Central memory CD8-positive, alpha-beta T cell (primary cell): ENCODE results near the gene SNX10.

ENCODE experiments used
- ATAC-seq: fragments of 150-1000 bp; cut with Tn5 transposase; replicated peaks from 2 replicates; pipeline ENCODE4 v1.10.0; 2022; ENCODE audit warnings: mild to moderate bottlenecking, moderate FRiP score, moderate number of reproducible peaks; ENCODE audit not compliant: poor library complexity, severe bottlenecking; ENCODE audit errors: extremely low read depth
- DNase-seq, 2 donors: peaks; one replicate each; pipeline ENCODE4 v3.0.0; 2021; ENCODE audit warnings: low spot score in 2 of 2
- H3K27ac Mint-ChIP-seq: one replicate; pipeline ENCODE4 v1.8.0; 2022; ENCODE audit warnings: low read depth, mild to moderate bottlenecking, moderate library complexity, mixed read lengths
- H3K27me3 Mint-ChIP-seq: one replicate; pipeline ENCODE4 v1.8.0; 2022; ENCODE audit warnings: mixed read lengths
- H3K36me3 Mint-ChIP-seq: one replicate; pipeline ENCODE4 v1.8.0; 2022; ENCODE audit warnings: mild to moderate bottlenecking, moderate library complexity, mixed read lengths; ENCODE audit not compliant: insufficient read depth
- H3K4me1 Mint-ChIP-seq: one replicate; pipeline ENCODE4 v1.8.0; 2022; ENCODE audit warnings: mixed read lengths
- H3K4me3 Mint-ChIP-seq: one replicate; pipeline ENCODE4 v1.8.0; 2022; ENCODE audit warnings: mild to moderate bottlenecking, moderate library complexity, mixed read lengths
- H3K9me3 Mint-ChIP-seq: one replicate; pipeline ENCODE4 v1.8.0; 2022; ENCODE audit warnings: mixed read lengths

SNX10 gene

DNA sequence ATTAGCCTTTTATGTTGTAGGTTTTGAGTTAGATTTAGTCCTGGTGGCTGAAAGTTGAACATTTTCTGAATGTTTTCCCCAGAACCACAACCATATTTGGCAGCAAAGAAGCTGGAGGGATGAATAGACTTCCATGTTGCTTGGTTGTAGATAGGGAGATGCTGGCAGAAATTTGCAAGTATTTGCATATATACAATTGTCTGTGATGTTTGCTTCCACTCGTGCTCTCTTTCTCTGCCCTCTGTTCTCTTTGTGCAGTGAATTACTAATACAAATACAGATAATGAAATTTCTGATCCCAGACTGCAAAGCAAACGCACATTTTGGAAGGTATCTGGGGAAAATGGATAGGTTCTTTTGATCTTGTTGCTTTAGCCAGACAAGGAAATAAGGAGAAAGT is 96.1 kb downstream of the SNX10 start:
- ATAC-seq (no peak), DNase-seq (no peak)
- no peaks in the 10 kb centered on the region for H3K4me1 Mint-ChIP-seq
- H3K36me3 Mint-ChIP-seq, result no peaks in the 10 kb centered on the region
- peaks cover 45% of the 10 kb centered on the region for H3K27me3 Mint-ChIP-seq
- H3K27ac Mint-ChIP-seq, result no peak overlapping the region
- no peak overlapping the region for H3K4me3 Mint-ChIP-seq
- H3K9me3 Mint-ChIP-seq, result no peaks in the 10 kb centered on the region

DNA sequence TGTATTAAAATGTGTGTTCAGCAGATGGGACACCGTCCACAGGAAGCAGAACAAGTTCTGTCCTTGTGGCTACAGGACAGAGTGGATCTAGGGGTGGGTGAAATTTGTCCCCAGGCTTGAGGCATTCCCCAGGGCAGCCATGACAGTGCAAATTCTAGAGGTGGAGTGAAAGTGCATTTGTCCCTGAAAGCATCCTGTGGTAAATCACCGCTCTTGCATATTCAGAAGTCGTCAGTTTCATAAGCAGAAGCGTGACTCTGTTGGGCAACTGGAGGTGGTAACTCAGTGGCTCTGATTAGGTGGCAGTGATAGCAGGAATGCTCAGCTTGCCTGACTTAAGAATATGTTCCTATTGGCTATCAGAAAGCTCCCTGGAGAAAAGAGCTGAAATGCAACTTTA is 96.6 kb downstream of the SNX10 start:
- H3K36me3 Mint-ChIP-seq, result no peaks in the 10 kb centered on the region
- no peak for ATAC-seq
- peaks cover 47% of the 10 kb centered on the region for H3K27me3 Mint-ChIP-seq
- H3K4me1 Mint-ChIP-seq, result no peaks in the 10 kb centered on the region
- H3K9me3 Mint-ChIP-seq, result no peaks in the 10 kb centered on the region
- DNase-seq, result no peak
- no peak overlapping the region for H3K4me3 Mint-ChIP-seq
- no peak overlapping the region for H3K27ac Mint-ChIP-seq

DNA sequence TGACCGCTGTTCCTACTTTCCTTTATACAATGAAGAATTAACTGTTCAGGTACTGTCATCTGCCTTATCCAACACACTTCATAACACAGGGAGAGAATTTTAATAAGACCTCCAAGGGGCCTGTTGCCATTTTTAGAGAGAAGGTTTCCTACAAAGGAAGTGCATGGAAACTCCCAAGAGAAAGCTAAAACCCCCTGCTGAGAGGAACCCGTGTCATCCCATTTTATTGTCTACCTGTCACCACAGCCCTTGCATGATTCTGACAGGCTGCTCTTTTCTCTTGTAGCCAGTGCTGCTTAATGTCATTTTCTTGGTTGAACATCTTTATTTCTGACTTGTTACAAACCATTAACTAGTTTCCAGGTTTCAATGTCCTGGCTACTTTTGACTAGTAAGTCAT is 98.4 kb downstream of the SNX10 start:
- Mint-ChIP-seq H3K9me3 (no peaks in the 10 kb centered on the region), H3K4me1 (no peaks in the 10 kb centered on the region), H3K4me3 (no peak overlapping the region), H3K36me3 (no peaks in the 10 kb centered on the region), H3K27ac (no peak overlapping the region), H3K27me3 (peaks cover 59% of the 10 kb centered on the region)
- no peak for DNase-seq
- no peak for ATAC-seq

DNA sequence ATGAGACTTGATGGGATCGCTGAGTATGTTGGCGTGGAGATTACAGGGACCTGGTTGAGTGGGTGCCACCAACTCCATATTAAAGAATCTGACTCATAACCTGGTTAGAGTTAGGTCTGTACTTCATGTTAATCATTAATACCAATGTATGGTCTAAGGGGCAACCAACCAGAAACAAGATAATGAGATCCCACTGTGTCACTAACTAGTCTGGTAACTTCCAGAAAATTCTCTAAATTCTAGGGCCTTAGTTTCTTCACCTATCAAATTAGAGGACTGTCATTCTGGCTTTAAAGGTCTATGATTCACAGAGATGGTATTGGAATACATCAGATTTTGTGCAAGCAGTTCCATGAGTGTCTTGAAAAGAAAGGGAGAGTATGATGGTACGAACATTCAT is 102.2 kb downstream of the SNX10 start:
- H3K9me3 Mint-ChIP-seq, result no peaks in the 10 kb centered on the region
- no peak overlapping the region for H3K4me3 Mint-ChIP-seq
- DNase-seq, result no peak
- H3K4me1 Mint-ChIP-seq, result peaks cover 8% of the 10 kb centered on the region
- peaks cover 63% of the 10 kb centered on the region for H3K27me3 Mint-ChIP-seq
- H3K36me3 Mint-ChIP-seq, result peaks cover 2% of the 10 kb centered on the region
- no peak for ATAC-seq
- no peak overlapping the region for H3K27ac Mint-ChIP-seq

DNA sequence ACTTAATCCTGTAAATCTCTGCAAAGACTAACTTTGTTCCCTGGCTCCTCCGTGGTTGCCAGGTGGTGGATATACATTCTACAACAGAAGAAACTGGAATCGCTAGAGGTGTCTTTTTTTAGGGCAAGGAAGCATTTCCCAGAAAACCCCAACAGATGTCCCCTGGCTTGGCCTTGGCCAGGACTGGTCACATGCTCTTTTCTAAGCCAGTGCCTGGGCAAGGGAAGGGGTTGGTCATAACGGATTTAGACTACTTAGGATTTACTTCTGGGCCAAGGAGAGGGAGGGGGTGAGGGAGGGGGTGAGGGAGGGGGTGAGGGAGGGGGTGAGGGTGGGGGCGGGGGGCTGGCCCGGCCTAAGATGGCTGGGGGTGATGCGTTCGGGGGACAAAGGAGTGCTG is 105.7 kb downstream of the SNX10 start:
- ATAC-seq (no peak), DNase-seq (no peak)
- Mint-ChIP-seq H3K36me3 (peaks cover 2% of the 10 kb centered on the region), H3K4me1 (peaks cover 13% of the 10 kb centered on the region), H3K4me3 (peak overlapping the region; percentile 82), H3K27me3 (peaks cover 78% of the 10 kb centered on the region), H3K27ac (no peak overlapping the region), H3K9me3 (no peaks in the 10 kb centered on the region)

DNA sequence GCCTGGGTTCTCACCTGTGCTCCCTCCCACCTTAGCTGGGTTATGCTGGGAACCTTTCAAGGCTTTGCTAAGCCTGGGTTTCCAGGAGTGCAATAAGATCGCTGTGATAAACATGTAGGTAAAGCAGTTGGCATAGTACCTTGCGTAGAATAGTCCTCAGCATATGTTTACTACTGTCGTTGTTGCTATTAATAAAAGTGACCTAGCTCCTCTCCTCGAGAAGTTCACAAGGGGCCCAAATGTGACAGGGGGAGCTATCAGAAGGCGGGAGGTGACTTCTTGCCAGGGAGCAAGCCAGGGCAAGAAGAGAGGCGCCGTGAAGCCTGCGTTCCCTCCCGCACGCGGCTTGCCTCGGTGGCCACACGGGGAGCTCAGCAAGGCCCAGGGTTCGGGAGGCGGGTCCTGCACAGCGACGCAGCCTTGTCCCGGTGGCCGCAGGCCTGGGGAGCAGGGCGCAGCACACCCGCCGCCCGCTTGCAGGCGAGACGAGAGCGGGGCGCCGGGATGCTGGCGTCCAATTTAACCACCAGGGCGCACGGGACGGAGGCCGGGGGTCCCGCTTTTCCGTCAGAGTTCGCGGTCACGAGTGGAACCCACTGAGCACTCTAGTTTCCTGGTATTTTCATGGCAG is 106.2 kb downstream of the SNX10 start:
- Mint-ChIP-seq H3K9me3 (no peaks in the 10 kb centered on the region), H3K27me3 (peaks cover 78% of the 10 kb centered on the region), H3K36me3 (peaks cover 2% of the 10 kb centered on the region), H3K27ac (no peak overlapping the region), H3K4me1 (peaks cover 13% of the 10 kb centered on the region), H3K4me3 (peak overlapping the region; percentile 82)
- ATAC-seq (no peak), DNase-seq (no peak)

DNA sequence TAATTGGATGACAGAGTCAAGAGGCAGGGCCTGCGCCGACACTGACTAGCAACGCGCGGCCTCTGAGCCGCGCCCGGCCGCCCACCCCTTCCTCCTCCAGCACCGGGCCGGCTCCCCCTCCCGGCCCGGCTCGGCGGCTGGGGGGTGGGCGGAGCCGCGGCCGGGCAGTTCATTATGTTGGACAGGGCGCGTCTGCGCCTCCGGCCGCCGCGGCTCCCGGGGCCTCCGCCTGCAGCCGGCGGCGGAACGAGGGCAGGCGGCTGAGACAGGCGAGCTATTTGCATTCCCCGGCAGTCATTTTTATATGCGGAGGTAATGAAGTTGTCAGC is 106.7 kb downstream of the SNX10 start:
- no peak overlapping the region for H3K27ac Mint-ChIP-seq
- H3K27me3 Mint-ChIP-seq, result peaks cover 77% of the 10 kb centered on the region
- peak; percentile 21 for ATAC-seq
- H3K4me3 Mint-ChIP-seq, result peak overlapping the region; percentile 82
- peaks cover 13% of the 10 kb centered on the region for H3K4me1 Mint-ChIP-seq
- H3K9me3 Mint-ChIP-seq, result no peaks in the 10 kb centered on the region
- H3K36me3 Mint-ChIP-seq, result peaks cover 2% of the 10 kb centered on the region
- DNase-seq, result no peak

DNA sequence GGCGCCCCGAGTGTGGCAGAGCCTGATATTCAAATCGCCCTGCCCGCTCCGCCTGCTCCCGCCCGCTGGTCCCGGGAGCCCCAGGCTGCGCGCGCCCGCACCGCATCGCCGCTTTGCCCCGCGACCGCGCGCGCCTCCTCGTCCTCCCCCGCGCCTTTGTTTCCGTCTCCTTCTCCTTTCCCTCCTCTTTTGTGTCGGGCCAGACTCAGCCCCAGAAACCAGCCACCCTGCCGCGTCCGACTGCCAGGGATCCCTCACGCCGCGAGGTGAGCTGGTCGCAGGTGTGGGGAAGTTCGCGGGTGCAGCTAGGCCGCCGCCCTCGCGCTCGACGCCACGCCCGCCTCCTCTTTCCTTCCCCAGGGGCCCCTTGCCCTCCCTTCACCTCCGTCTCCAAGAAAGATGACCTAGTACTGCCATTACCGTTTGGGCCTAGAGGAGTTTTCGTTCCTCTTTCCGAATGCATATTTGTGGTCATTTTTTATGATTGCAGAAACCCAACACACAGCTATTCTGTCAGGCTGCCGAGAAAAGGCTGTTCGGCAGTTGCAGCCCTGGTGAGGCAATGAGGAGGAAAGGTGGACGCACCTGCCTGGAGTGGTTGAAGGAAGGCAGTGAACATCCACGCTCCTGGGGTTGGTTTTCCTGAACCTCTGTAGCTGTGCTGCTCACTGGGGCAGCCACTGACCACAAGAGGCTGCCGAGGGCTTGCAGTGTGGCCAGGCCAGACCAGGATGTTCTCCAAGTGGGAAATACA is 107.3 kb downstream of the SNX10 start:
- Mint-ChIP-seq H3K4me1 (peaks cover 13% of the 10 kb centered on the region), H3K36me3 (peaks cover 2% of the 10 kb centered on the region), H3K4me3 (peak overlapping the region; percentile 82), H3K9me3 (no peaks in the 10 kb centered on the region), H3K27me3 (peaks cover 77% of the 10 kb centered on the region), H3K27ac (no peak overlapping the region)
- peak; percentile 50 for ATAC-seq
- DNase-seq, result no peak

DNA sequence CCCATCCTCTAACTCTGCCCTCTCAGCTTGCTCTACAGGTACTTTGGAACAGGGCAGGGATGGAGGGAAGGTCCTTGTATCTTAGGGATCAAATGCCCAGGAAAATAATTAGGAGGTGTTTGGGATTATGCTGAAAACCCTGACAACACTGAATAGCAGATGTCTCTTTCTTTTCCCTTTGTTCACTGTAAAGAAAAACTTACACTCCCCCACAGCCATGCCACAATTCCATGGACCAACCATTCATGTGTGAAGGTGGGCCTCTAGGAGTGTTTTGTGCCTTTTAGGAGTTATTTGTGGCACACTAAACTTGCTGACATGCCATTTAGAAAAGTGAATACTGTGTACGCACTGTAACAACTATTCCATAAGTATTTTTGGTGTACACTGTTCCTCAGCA is 108.1 kb downstream of the SNX10 start:
- no peak for ATAC-seq
- H3K9me3 Mint-ChIP-seq, result no peaks in the 10 kb centered on the region
- DNase-seq, result no peak
- peaks cover 2% of the 10 kb centered on the region for H3K36me3 Mint-ChIP-seq
- peaks cover 80% of the 10 kb centered on the region for H3K27me3 Mint-ChIP-seq
- peaks cover 13% of the 10 kb centered on the region for H3K4me1 Mint-ChIP-seq
- H3K4me3 Mint-ChIP-seq, result peak overlapping the region; percentile 18
- H3K27ac Mint-ChIP-seq, result no peak overlapping the region

DNA sequence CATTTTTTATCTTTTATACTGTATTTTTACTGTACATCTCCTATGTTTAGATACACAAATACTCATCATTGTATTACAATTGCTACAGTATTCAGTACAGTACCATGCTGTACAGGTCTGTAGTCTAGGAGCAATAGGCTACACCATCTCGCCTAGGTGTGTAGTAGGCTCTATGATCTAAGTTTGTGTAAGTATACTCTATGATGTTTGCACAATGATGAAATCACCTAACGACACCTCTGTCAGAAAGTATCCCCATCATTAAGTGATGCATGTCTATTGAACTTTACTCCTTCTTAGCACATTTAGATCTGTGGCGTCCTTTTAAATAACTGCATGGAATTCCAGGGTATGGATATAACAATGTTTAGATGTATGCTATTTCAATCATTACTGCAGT is 112.0 kb downstream of the SNX10 start:
- peaks cover 7% of the 10 kb centered on the region for H3K9me3 Mint-ChIP-seq

DNA sequence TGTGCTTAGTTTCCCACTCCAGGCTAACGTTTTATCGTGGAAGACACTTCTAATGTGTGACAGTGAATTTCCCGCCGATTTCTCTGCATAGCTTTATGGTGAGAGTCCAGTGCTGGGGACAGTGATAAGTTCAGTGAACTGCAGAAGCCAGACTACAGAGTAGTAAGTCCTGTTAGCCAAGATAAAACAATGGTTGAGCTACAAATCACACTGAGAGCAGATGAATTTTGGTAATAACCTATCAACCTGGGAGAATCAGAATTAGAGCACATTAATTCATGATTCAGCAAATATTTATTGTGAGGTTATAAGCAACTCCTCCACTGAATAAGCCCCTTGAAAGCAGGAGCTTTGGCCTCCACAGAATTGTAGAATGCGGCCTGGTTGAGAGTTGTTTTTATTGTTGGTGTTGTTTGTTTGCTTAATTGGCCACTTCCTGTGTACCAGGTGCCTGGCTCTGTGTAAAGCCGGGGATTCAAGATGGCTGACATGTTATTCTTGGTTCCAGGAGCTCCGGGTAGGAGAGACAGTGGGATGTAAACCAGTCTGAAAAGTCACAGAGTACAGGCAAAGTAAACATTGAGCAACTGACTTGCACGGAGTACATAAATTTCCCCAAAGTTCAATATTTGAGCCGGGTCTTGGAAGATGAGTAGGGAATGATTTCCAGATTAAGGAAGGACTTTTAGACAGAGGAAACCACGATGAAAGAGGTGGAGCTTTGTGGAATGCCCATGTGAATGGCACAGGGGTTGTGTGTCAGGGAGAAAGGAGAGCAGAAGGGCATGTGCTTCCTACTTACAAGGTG is 112.7 kb downstream of the SNX10 start:
- Mint-ChIP-seq H3K9me3 (peaks cover 7% of the 10 kb centered on the region), H3K4me3 (no peak overlapping the region), H3K27ac (no peak overlapping the region), H3K4me1 (no peaks in the 10 kb centered on the region), H3K36me3 (no peaks in the 10 kb centered on the region), H3K27me3 (peaks cover 70% of the 10 kb centered on the region)
- no peak for DNase-seq
- no peak for ATAC-seq

More for the DNA sequence above, 112.0 kb downstream of the SNX10 start:
- Mint-ChIP-seq H3K27me3 (peaks cover 72% of the 10 kb centered on the region), H3K4me1 (peaks cover 7% of the 10 kb centered on the region), H3K27ac (no peak overlapping the region), H3K36me3 (no peaks in the 10 kb centered on the region), H3K4me3 (no peak overlapping the region)
- ATAC-seq (no peak), DNase-seq (no peak)

DNA sequence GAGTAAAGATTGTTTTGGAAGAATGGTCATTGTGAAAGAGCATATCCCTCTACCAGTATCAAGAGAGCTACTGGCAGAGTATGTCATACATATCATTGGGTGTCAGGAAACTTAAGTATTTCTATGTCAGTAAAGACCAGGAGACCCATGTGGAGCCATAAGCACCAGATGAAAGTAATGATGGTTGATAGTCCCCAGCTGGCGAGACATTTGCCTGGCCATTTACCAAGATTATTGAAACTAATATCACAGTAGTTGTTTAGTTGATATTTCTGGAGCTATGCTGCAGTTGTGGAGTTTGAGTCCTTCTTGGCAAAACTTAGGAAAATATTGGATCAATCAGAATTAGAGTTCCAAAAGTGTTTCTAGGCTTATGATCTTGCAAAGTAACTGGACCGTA is 114.8 kb downstream of the SNX10 start:
- Mint-ChIP-seq H3K4me1 (no peaks in the 10 kb centered on the region), H3K36me3 (no peaks in the 10 kb centered on the region), H3K9me3 (peaks cover 7% of the 10 kb centered on the region), H3K4me3 (no peak overlapping the region), H3K27me3 (peaks cover 65% of the 10 kb centered on the region), H3K27ac (no peak overlapping the region)
- ATAC-seq (no peak), DNase-seq (no peak)
